GM19351 (cell line): ENCODE results near the gene SIGLEC1.
A peak's percentile ranks its signal among the peaks of the same experiment; 100 is the strongest.

Source experiments
- ATAC-seq: cut with Tn5 transposase; IDR thresholded peaks from one replicate; pipeline ENCODE4 v1.9.1; 2021; ENCODE audit warnings: mild to moderate bottlenecking, moderate library complexity; ENCODE audit not compliant: unreplicated experiment

SIGLEC1 gene

GRCh38 chr20:3712279-3712873 lies at the start of gene SIGLEC1:
Gene SIGLEC1, minus strand, starts transcription at chr20:3712600. Its CDS starts 5,472 bp downstream, at chr20:3707128.
- no peak for ATAC-seq

- no peak for ATAC-seq
Measured at GRCh38 chr20:3760655-3761348, 48.4 kb upstream of the SIGLEC1 start.

GRCh38 chr20:3759884-3760283 lies 47.5 kb upstream of the SIGLEC1 start:
- no peak for ATAC-seq

GRCh38 chr20:3759316-3759823 lies 47.0 kb upstream of the SIGLEC1 start:
- ATAC-seq, result no peak

GRCh38 chr20:3758566-3758965 lies 46.2 kb upstream of the SIGLEC1 start:
- ATAC-seq, result no peak

GRCh38 chr20:3757268-3757667 lies 44.9 kb upstream of the SIGLEC1 start:
- ATAC-seq, result no peak

GRCh38 chr20:3755814-3756480 lies 43.5 kb upstream of the SIGLEC1 start:
- no peak for ATAC-seq

- ATAC-seq, result no peak
Measured at GRCh38 chr20:3755269-3755668, 42.9 kb upstream of the SIGLEC1 start.

- no peak for ATAC-seq
Measured at GRCh38 chr20:3754276-3754630, 41.9 kb upstream of the SIGLEC1 start.

GRCh38 chr20:3753501-3754275 lies 41.3 kb upstream of the SIGLEC1 start:
- ATAC-seq, result no peak

GRCh38 chr20:3753098-3753497 lies 40.7 kb upstream of the SIGLEC1 start:
- ATAC-seq, result peak; percentile 58

- ATAC-seq, result no peak
Measured at GRCh38 chr20:3752386-3752759, 40.0 kb upstream of the SIGLEC1 start.

- ATAC-seq, result no peak
Measured at GRCh38 chr20:3751675-3752385, 39.4 kb upstream of the SIGLEC1 start.

GRCh38 chr20:3751305-3751674 lies 38.9 kb upstream of the SIGLEC1 start:
- no peak for ATAC-seq

GRCh38 chr20:3749689-3750531 lies 37.5 kb upstream of the SIGLEC1 start:
- no peak for ATAC-seq

GRCh38 chr20:3749087-3749688 lies 36.8 kb upstream of the SIGLEC1 start:
- no peak for ATAC-seq

GRCh38 chr20:3748073-3748472 lies 35.7 kb upstream of the SIGLEC1 start:
- ATAC-seq, result no peak

GRCh38 chr20:3747471-3747870 lies 35.1 kb upstream of the SIGLEC1 start:
- no peak for ATAC-seq

- ATAC-seq, result no peak
Measured at GRCh38 chr20:3745686-3746173, 33.3 kb upstream of the SIGLEC1 start.
